Astrocyte of the cerebellum (primary cell): Measurements from ENCODE around the gene PGLYRP4.
A peak's percentile ranks its signal among the peaks of the same experiment; 100 is the strongest.
"Not testable (repeated sequence)": the region's sequence is repeated elsewhere in the genome, so short reads cannot be mapped to it uniquely, and the experiment has no call there.

Experiments used
- DNase-seq: peaks from one replicate; pipeline ENCODE4 v3.0.0-alpha.2; 2011; ENCODE audit warnings: low read depth
- H3K4me3 ChIP-seq: 2 replicates; pipeline ENCODE4 v1.5.1; 2011; ENCODE audit warnings: mild to moderate bottlenecking, low read depth, low read length, moderate library complexity
- CTCF ChIP-seq: IDR thresholded peaks from 2 replicates; pipeline ENCODE4 v1.5.1; 2012; ENCODE audit warnings: low read length, low read depth, moderate library complexity, mild to moderate bottlenecking; ENCODE audit errors: missing control alignments
- in situ Hi-C: cut with HindIII; loops from 2 replicates; pipeline ENCODE4 v1.10.0; 2017; ENCODE audit warnings: low sequenced_read_pairs

PGLYRP4 gene

GRCh38 chr1:153353226-153353947 is 4.7 kb upstream of the PGLYRP4 start:
- peak; percentile 48 for TF ChIP-seq CTCF
- in situ Hi-C loops, result no loop called here
- no peak overlapping the region for H3K4me3 ChIP-seq
- no peak for DNase-seq

- in situ Hi-C loops, result no loop called here
- no peak overlapping the region for H3K4me3 ChIP-seq
- peak; percentile 42 for DNase-seq
- TF ChIP-seq CTCF, result peak; percentile 91
Observed at GRCh38 chr1:153352523-153352922, 3.9 kb upstream of the PGLYRP4 start.

DNA sequence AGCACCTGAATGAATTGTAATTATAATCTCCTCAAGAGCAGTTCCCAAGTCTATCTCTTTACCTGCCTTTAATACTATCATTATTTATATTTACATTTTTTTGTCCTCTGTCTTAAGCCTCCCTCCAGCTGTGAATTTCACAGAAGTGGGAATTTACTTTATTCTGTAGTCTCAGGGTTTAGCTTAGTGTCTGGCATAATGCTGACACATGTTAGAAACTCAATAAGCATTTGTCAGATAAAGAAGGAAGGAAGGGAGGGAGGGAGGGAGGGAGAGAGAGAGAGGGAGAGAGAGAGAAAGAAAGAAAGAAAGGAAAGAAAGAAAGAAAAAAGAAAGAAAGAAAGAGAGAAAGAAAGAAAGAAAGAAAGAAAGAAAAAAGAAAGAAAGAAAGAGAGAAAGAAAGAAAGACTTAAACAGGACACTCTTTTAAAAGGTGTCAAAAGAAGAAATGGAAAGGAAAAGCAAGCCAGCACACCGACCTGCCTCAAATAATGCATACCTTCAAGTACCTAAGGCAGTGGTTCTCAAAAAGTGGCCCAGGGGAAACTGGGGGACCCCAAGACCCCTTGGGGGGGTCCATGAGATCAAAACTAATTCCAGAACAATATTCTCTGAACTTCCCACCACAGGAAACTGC is 1.8 kb upstream of the PGLYRP4 start:
- in situ Hi-C loops, result no loop called here
- DNase-seq, result no peak
- H3K4me3 ChIP-seq, result no peak overlapping the region
- TF ChIP-seq CTCF, result no peak

- no peak overlapping the region for H3K4me3 ChIP-seq
- in situ Hi-C loops, result no loop called here
- no peak for TF ChIP-seq CTCF
- no peak for DNase-seq
Observed at GRCh38 chr1:153349363-153350320, 1.0 kb upstream of the PGLYRP4 start.

- no peak overlapping the region for H3K4me3 ChIP-seq
- no peak for DNase-seq
- in situ Hi-C loops, result no loop called here
- TF ChIP-seq CTCF, result no peak
Observed at GRCh38 chr1:153347856-153348255, 785 bp downstream of the PGLYRP4 start.

DNA sequence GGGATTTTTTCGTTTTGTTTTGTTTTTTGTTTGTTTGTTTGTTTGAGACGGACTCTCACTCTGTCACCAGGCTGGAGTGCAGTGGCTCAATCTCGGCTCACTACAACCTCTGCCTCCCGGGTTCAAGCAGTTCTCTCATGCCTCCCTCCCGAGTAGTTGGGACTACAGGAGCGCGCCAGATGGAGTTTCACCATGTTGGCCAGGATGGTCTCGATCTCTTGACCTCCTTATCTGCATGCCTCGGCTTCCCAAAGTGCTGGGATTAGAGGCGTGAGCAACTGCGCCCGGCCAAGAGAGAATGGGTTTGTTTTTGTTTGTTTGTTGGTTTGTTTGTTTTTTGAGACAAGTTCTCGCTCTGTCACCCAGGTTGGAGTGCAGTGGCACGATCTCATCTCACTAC is 1.6 kb downstream of the PGLYRP4 start:
- in situ Hi-C loops, H3K4me3 ChIP-seq, DNase-seq: not testable (repeated sequence)
